Measurements from ENCODE around the gene CHD2. TPM values are rescaled to one million over a fixed set of nuclear protein-coding genes. Genes with fewer than 3 reads are reported as not detected.
A peak's percentile ranks its signal among the peaks of the same experiment; 100 is the strongest.

Gene CHD2
- total and polyA plus RNA-seq, 2 experiments from 2014 or later = 60.8 to 118 TPM

DNA sequence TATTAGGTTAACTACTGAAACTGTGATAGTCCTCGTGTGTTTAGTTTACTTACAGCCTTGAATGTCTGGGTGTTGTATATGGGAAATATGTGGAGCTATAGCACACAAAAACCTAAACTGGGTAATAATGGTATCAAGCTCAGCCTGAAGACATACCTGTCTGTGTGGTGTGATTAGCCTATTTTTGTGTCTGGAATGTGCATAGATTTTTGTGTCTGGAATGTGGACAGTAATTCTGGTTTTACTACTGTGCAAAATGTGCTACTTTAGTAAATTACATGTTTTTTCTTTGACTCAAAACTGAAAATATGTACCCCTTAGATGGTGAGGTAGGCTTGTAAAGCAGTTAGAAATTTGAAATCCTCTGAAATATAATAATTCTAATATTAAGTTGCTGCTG lies 43.5 kb downstream of the CHD2 start:
- Histone ChIP-seq H3K9me3 (ENCODE audit: low read depth) (no peaks in the 10 kb centered on the region), H3K4me1 (ENCODE audit: low read depth) (no peaks in the 10 kb centered on the region), H3K4me3 (no peak overlapping the region), H3K27me3 (no peaks in the 10 kb centered on the region), H3K36me3 (peaks cover 92% of the 10 kb centered on the region), H3K27ac (peak overlapping the region; percentile 22)
- TF ChIP-seq CTCF (IDR thresholded peaks at IDR 0.05; ENCODE audit: low read depth, low read length) = no peak
- no peak for DNase-seq (ENCODE audit: low read depth in 1 of 2, low spot score in 1 of 2)

GRCh38 chr15:92944946-92945521 lies 44.9 kb downstream of the CHD2 start:
- DNase-seq (ENCODE audit: low read depth in 1 of 2, low spot score in 1 of 2) = no peak
- Histone ChIP-seq H3K9me3 (ENCODE audit: low read depth) (no peaks in the 10 kb centered on the region), H3K4me1 (ENCODE audit: low read depth) (no peaks in the 10 kb centered on the region), H3K36me3 (peaks cover 92% of the 10 kb centered on the region), H3K27me3 (no peaks in the 10 kb centered on the region), H3K4me3 (no peak overlapping the region), H3K27ac (no peak overlapping the region)
- TF ChIP-seq CTCF (IDR thresholded peaks at IDR 0.05; ENCODE audit: low read depth, low read length) = no peak

- Histone ChIP-seq H3K4me3 (no peak overlapping the region), H3K27me3 (no peaks in the 10 kb centered on the region), H3K36me3 (peaks cover 95% of the 10 kb centered on the region), H3K27ac (no peak overlapping the region), H3K9me3 (ENCODE audit: low read depth) (no peaks in the 10 kb centered on the region), H3K4me1 (ENCODE audit: low read depth) (no peaks in the 10 kb centered on the region)
- TF ChIP-seq CTCF (IDR thresholded peaks at IDR 0.05; ENCODE audit: low read depth, low read length) = no peak
- DNase-seq (ENCODE audit: low read depth in 1 of 2, low spot score in 1 of 2) = no peak
Measured at GRCh38 chr15:92947071-92947730, 47.1 kb downstream of the CHD2 start.

GRCh38 chr15:92949604-92950249 lies 49.6 kb downstream of the CHD2 start:
- no peak for DNase-seq (ENCODE audit: low read depth in 1 of 2, low spot score in 1 of 2)
- H3K27me3 ChIP-seq = no peaks in the 10 kb centered on the region
- H3K36me3 ChIP-seq = peaks cover 91% of the 10 kb centered on the region
- peak overlapping the region; percentile 58 for H3K27ac ChIP-seq
- H3K4me1 ChIP-seq (ENCODE audit: low read depth) = no peaks in the 10 kb centered on the region
- no peak for TF ChIP-seq CTCF (IDR thresholded peaks at IDR 0.05; ENCODE audit: low read depth, low read length)
- no peak overlapping the region for H3K4me3 ChIP-seq
- no peaks in the 10 kb centered on the region for H3K9me3 ChIP-seq (ENCODE audit: low read depth)

DNA sequence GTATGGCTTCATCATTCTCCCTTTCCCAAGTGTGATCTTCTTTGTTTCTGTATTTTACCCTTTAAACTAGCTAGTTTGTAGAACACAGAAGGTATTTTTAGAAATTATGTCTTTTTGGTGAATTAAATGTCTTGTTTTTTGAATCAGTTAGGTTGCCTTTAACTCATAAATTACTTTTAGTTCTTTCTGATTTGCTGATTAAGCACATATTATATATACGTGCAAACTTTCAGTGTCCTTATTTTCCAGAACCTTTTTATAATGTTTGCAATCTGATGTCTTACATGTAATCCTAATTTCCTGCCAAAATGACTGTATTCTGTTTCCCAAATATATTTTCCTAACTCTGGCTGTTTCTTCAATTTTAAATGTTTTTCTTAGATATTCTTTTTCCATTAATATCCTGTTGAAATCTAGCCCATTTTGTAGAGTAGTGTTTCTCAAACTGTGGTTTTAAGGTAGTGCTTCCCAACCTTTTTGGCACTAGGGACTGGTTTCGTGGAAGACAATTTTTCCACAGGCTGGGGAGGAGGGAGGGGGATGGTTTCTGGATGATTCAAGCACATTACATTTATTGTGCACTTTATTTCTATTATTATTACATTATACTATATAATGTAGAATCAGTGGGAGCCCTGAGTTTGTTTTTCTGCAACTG lies 51.8 kb downstream of the CHD2 start:
- H3K4me3 ChIP-seq = no peak overlapping the region
- TF ChIP-seq CTCF (IDR thresholded peaks at IDR 0.05; ENCODE audit: low read depth, low read length) = no peak
- peaks cover 92% of the 10 kb centered on the region for H3K36me3 ChIP-seq
- no peaks in the 10 kb centered on the region for H3K27me3 ChIP-seq
- H3K9me3 ChIP-seq (ENCODE audit: low read depth) = no peaks in the 10 kb centered on the region
- peak overlapping the region; percentile 59 for H3K27ac ChIP-seq
- no peak for DNase-seq (ENCODE audit: low read depth in 1 of 2, low spot score in 1 of 2)
- H3K4me1 ChIP-seq (ENCODE audit: low read depth) = no peaks in the 10 kb centered on the region
